HL-60 (cell line): ENCODE data around the gene DPYSL4.

Experiments used
- DNase-seq, 2 experiments: peaks; one replicate each; pipeline ENCODE4 v3.0.0-alpha.2; 2010 to 2020; ENCODE audit warnings: low read depth in 1 of 2, low spot score in 1 of 2
- H3K27ac ChIP-seq: fragments of 250-450 bp; sonication (Bioruptor Pico); replicated peaks from 2 replicates; pipeline ENCODE4 v1.5.1; 2020; ENCODE audit warnings: mild to moderate bottlenecking, moderate library complexity
- H3K27me3 ChIP-seq: fragments of 250-450 bp; sonication (Bioruptor Pico); 2 replicates; pipeline ENCODE4 v1.5.1; 2021; ENCODE audit warnings: mild to moderate bottlenecking, moderate library complexity; ENCODE audit not compliant: insufficient read depth, poor library complexity, severe bottlenecking
- H3K4me3 ChIP-seq: replicated peaks from 2 replicates; pipeline ENCODE4 v1.5.1; 2011; ENCODE audit warnings: mild to moderate bottlenecking, control low read depth, low read length; ENCODE audit not compliant: insufficient read depth
- GABPA ChIP-seq: IDR thresholded peaks from 2 replicates; pipeline ENCODE4 v1.6.1; 2012; ENCODE audit warnings: low read depth
- POLR2AphosphoS5 ChIP-seq: IDR thresholded peaks from 2 replicates; pipeline ENCODE4 v1.6.1; 2012; ENCODE audit warnings: low read depth
- SPI1 ChIP-seq: IDR thresholded peaks from 2 replicates; pipeline ENCODE4 v1.6.1; 2012; ENCODE audit warnings: low read depth, mild to moderate bottlenecking, borderline replicate concordance
- TF ChIP-seq, protein P1 (sequence below): IDR thresholded peaks from 2 replicates; pipeline ENCODE4 v1.6.1; 2012; ENCODE audit warnings: low read depth; ENCODE audit not compliant: insufficient replicate concordance
- TF ChIP-seq, protein P2 (sequence below): IDR thresholded peaks from one replicate; pipeline ENCODE4 v1.5.1; 2011; ENCODE audit warnings: low read length, control low read depth, inconsistent platforms; ENCODE audit not compliant: insufficient read depth

DPYSL4 gene

DNA sequence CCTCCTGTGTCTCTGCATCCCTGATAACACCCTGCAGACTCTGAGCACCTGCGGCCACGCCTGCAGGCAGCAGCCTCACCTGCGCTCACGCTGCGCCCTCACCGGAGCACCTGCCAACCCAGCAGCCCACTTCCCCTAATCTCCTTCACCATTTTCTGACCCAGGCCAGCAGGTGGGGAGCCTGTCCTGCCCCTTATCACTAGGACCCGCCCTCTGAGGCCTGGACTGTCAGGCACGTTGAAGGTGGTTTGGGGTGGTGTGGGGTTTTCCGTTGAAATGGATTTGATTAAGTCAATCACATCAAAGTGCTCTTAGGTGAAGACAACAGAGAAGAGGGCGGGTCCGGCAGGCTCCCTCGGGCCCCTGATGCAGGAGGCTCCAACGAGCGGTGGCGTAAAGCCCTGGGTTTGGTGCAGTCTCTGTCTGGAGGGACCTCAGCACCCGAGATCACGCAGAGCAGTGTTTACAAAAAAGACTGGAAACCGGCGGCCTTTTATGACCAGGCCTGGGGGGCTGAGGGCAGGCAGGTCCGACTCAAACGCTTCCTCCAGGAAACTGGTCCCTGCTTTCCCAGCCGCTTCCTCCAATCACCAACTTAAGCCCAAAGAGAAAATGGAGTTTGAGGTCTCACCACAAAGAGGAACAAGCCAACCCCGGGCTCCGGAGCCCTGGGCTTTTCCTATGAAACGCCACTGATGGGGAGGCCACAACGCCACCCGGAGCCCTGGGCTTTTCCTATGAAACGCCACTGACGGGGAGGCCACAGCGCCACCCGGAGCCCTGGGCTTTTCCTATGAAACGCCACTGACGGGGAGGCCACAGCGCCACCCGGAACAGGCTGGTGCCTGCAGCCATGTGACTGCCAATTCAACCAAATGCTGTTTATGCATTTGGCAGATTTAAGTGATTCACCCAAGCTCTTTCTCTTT, 45.5 kb downstream of the DPYSL4 start:
- peak; percentile 87 to 88 for DNase-seq
- no peak overlapping the region for H3K27ac ChIP-seq
- H3K4me3 ChIP-seq = no peak overlapping the region
- peak; percentile 35; the same call in 1 of the 2 replicates for TF ChIP-seq POLR2AphosphoS5
- TF ChIP-seq, protein P1, sequence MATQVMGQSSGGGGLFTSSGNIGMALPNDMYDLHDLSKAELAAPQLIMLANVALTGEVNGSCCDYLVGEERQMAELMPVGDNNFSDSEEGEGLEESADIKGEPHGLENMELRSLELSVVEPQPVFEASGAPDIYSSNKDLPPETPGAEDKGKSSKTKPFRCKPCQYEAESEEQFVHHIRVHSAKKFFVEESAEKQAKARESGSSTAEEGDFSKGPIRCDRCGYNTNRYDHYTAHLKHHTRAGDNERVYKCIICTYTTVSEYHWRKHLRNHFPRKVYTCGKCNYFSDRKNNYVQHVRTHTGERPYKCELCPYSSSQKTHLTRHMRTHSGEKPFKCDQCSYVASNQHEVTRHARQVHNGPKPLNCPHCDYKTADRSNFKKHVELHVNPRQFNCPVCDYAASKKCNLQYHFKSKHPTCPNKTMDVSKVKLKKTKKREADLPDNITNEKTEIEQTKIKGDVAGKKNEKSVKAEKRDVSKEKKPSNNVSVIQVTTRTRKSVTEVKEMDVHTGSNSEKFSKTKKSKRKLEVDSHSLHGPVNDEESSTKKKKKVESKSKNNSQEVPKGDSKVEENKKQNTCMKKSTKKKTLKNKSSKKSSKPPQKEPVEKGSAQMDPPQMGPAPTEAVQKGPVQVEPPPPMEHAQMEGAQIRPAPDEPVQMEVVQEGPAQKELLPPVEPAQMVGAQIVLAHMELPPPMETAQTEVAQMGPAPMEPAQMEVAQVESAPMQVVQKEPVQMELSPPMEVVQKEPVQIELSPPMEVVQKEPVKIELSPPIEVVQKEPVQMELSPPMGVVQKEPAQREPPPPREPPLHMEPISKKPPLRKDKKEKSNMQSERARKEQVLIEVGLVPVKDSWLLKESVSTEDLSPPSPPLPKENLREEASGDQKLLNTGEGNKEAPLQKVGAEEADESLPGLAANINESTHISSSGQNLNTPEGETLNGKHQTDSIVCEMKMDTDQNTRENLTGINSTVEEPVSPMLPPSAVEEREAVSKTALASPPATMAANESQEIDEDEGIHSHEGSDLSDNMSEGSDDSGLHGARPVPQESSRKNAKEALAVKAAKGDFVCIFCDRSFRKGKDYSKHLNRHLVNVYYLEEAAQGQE = no peak
- TF ChIP-seq, protein P2, sequence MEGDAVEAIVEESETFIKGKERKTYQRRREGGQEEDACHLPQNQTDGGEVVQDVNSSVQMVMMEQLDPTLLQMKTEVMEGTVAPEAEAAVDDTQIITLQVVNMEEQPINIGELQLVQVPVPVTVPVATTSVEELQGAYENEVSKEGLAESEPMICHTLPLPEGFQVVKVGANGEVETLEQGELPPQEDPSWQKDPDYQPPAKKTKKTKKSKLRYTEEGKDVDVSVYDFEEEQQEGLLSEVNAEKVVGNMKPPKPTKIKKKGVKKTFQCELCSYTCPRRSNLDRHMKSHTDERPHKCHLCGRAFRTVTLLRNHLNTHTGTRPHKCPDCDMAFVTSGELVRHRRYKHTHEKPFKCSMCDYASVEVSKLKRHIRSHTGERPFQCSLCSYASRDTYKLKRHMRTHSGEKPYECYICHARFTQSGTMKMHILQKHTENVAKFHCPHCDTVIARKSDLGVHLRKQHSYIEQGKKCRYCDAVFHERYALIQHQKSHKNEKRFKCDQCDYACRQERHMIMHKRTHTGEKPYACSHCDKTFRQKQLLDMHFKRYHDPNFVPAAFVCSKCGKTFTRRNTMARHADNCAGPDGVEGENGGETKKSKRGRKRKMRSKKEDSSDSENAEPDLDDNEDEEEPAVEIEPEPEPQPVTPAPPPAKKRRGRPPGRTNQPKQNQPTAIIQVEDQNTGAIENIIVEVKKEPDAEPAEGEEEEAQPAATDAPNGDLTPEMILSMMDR = no peak
- TF ChIP-seq SPI1 = peak; percentile 96
- peaks cover 3% of the 10 kb centered on the region for H3K27me3 ChIP-seq

DNA sequence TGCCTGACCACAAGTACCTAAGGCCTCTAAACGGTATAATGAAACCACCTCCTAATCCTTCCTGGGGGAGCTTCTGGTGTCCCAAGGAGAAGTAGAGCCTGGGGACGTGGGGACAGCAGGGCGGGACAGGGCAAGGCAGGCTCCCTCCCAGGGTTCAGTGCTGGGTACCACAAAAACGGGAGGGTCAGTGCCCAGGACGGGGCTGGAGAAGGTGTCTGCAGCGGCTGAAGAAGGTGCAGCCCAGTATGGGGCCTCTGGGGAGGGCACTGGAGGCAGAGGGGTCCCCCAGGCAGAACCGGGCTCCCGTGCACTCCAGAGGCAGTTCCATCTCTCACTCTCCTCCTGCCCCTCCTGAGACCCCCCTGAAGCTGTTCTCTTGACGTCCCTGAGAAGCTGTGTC, 46.2 kb downstream of the DPYSL4 start:
- TF ChIP-seq, protein P2 = no peak
- TF ChIP-seq, protein P1 = no peak
- TF ChIP-seq SPI1 (no peak), GABPA (no peak), POLR2AphosphoS5 (no peak)
- Histone ChIP-seq H3K27me3 (peaks cover 3% of the 10 kb centered on the region), H3K27ac (no peak overlapping the region), H3K4me3 (no peak overlapping the region)
- no peak for DNase-seq

DNA sequence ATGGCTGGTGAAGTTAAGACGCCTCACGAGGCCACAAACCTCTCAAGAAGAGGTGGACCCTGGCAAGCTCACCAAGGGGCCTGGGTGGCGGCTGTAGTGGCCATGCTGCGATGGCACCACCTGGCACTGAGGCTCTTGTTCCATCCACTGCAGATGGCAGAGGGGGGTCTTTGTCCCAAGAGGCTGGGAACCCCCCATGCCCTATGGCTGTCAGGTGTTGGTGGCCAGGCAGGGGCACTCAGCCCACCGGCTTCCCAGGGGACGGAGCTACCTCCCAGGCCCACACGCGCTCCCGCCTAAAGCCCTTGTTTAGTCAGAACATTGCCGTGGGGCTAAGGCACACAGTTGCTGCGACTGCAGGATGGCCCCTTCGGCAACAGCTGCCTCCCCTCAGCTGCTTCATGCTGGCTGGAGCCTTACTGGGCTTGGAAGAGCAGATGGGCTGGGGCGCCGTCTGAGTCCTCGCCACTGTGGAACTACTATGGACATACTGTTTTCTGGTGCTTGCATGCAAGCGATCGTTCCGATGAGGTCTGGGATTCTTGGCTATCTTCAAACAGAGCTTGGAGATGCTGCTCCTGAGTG, 46.8 kb downstream of the DPYSL4 start:
- Histone ChIP-seq H3K27ac (no peak overlapping the region), H3K4me3 (no peak overlapping the region), H3K27me3 (peaks cover 4% of the 10 kb centered on the region)
- DNase-seq = no peak
- TF ChIP-seq SPI1 (no peak), POLR2AphosphoS5 (no peak), GABPA (no peak)
- TF ChIP-seq, protein P1 = no peak
- TF ChIP-seq, protein P2 = no peak
